Measurements from ENCODE around the gene PCDH12. TPM values are rescaled to one million over a fixed set of nuclear protein-coding genes. Genes with fewer than 3 reads are reported as not detected.

Gene PCDH12
- total and polyA plus RNA-seq, 2 of the 8 experiments (the other 6 are each of a cell fraction or from before 2014, with no cell fraction given) = 0.06 to 0.17 TPM

- 81% methylated on average over 5 of the region's 5 CpGs; no CpG with 5 or more reads in 1 of the 2 experiments for WGBS, 2 experiments (ENCODE audit: extremely low coverage in 1 of 2, insufficient coverage in 1 of 2, insufficient read length in 1 of 2, insufficient replicate concordance in 2 of 2, low coverage in 1 of 2, low lambda C conversion rate in 2 of 2, missing lambda C conversion rate in 1 of 2)
- Histone ChIP-seq H3K79me1 (ENCODE audit: low read depth, low read length) (no peaks in the 10 kb centered on the region), H3K4me2 (ENCODE audit: insufficient read depth in 1 of 2, low read depth in 2 of 2, low read length in 2 of 2) (no peak overlapping the region), H3K9ac (replicated peaks in 1 of 4; ENCODE audit: extremely low read depth in 1 of 4, low read depth in 3 of 4, low read length in 3 of 4) (no peak overlapping the region), H3K4me3 (ENCODE audit: extremely low read depth in 1 of 4, insufficient read depth in 2 of 4, low read depth in 3 of 4, low read length in 4 of 4) (no peak overlapping the region), H3K27me3 (replicated peaks in 1 of 4; ENCODE audit: control insufficient read depth in 3 of 4, extremely low read depth in 1 of 4, insufficient read depth in 3 of 4, low read length in 3 of 4) (peaks cover 3 to 17% (median 7%) of the 10 kb centered on the region in 4 experiments), H2AFZ (ENCODE audit: low read length) (no peak overlapping the region), H2BK15ac (ENCODE audit: low read length) (no peak overlapping the region), H3K36me3 (ENCODE audit: control insufficient read depth in 2 of 4, insufficient read depth in 4 of 4, low read length in 3 of 4) (no peaks in the 10 kb centered on the region), H2BK12ac (ENCODE audit: low read depth, low read length) (no peak overlapping the region), H3K14ac (ENCODE audit: insufficient read length) (no peak overlapping the region), H2AK5ac (ENCODE audit: low read depth, low read length) (no peak overlapping the region), H3K23me2 (ENCODE audit: low read depth, low read length) (peaks cover 3% of the 10 kb centered on the region; the same call in 1 of the 2 replicates), H3K18ac (ENCODE audit: extremely low read depth, low read length) (no peak overlapping the region), H3K23ac (ENCODE audit: insufficient read length) (no peak overlapping the region), H4K91ac (replicated peaks; ENCODE audit: insufficient read length, low read length) (no peak overlapping the region), H3K79me2 (ENCODE audit: control insufficient read depth in 1 of 2, insufficient read depth in 2 of 2, low read length in 2 of 2) (no peaks in the 10 kb centered on the region), H3K4ac (replicated peaks; ENCODE audit: insufficient read length, low read depth, low read length) (no peak overlapping the region), H2BK5ac (ENCODE audit: low read depth, low read length) (no peak overlapping the region), H3K9me3 (ENCODE audit: insufficient read depth in 2 of 2, low read depth in 1 of 2, low read length in 1 of 2) (no peaks in the 10 kb centered on the region), H4K20me1 (replicated peaks in 1 of 2; ENCODE audit: control insufficient read depth in 1 of 2, insufficient read depth in 2 of 2, low read length in 2 of 2) (no peaks in the 10 kb centered on the region), H2BK120ac (replicated peaks; ENCODE audit: low read depth, low read length) (no peak overlapping the region), H3K4me1 (replicated peaks in 1 of 4; ENCODE audit: control insufficient read depth in 3 of 4, insufficient read depth in 4 of 4, low read length in 3 of 4) (peaks cover 4 to 10% (median 6%) of the 10 kb centered on the region in 4 experiments; a peak in 6 of 7 replicates), H3K27ac (ENCODE audit: low read depth, low read length) (no peak overlapping the region), H2BK20ac (ENCODE audit: low read length) (no peak overlapping the region), H4K5ac (ENCODE audit: insufficient read length, low read depth, low read length) (no peak overlapping the region), H4K8ac (ENCODE audit: extremely low read depth, insufficient read depth, low read length) (no peak overlapping the region), H3K56ac (replicated peaks; ENCODE audit: insufficient read length, low read depth, low read length) (no peak overlapping the region)
- FAIRE-seq (no peak), DNase-seq (ENCODE audit: low read depth in 1 of 2, low spot score in 2 of 2) (no peak)
- POLR2A ChIA-PET (ENCODE audit: partially characterized antibody) = interaction anchor here (1.4 to 5.0 kb wide), 3 partner anchors 14 to 36 kb away, joined by 3 to 36 read pairs (median 6); no protein-coding TSS in a partner anchor
- CTCF ChIA-PET (ENCODE audit: partially characterized antibody) = interaction anchor here (0.8 to 5.4 kb wide), 6 partner anchors 24 to 225 kb away, joined by 4 to 58 read pairs (median 22); partner anchors contain the start of genes PCDH1 and RNF14
- TF ChIP-seq SP2 (IDR thresholded peaks at IDR 0.05; ENCODE audit: low read length) (no peak), RBBP5 (IDR thresholded peaks at IDR 0.05; ENCODE audit: borderline replicate concordance, low read depth, low read length) (no peak), ATF2 (IDR thresholded peaks at IDR 0.05; ENCODE audit: low read length) (no peak), BCL11A (IDR thresholded peaks at IDR 0.05; ENCODE audit: low read depth in 2 of 2, low read length in 2 of 2) (no peak), ATF3 (IDR thresholded peaks at IDR 0.05; ENCODE audit: insufficient read depth, low read depth, low read length) (no peak), SAP30 (IDR thresholded peaks at IDR 0.05; ENCODE audit: insufficient read depth, insufficient replicate concordance, low read length) (no peak), GTF2F1 (IDR thresholded peaks at IDR 0.05; ENCODE audit: borderline replicate concordance, low read depth, low read length) (no peak), JUND (IDR thresholded peaks at IDR 0.05; ENCODE audit: low read length) (no peak), SP1 (IDR thresholded peaks at IDR 0.05; ENCODE audit: low read depth, low read length) (no peak), PHF8 (conservative IDR thresholded peaks at IDR 0.05; ENCODE audit: low read depth, low read length) (no peak), MAX (IDR thresholded peaks at IDR 0.05) (no peak)
These were observed 40.2 kb downstream of the PCDH12 start for GRCh38 chr5:141917760-141918159.
